GM12878 (cell line): ENCODE results near the gene TMC2. TPM values are rescaled to one million over a fixed set of nuclear protein-coding genes. Genes with fewer than 3 reads are reported as not detected.

Source experiments
- ATAC-seq: fragments of 200-7000 bp; cut with Tn5 transposase; 3 replicates; pipeline ENCODE4 v1.9.1; 2020; ENCODE audit warnings: mild to moderate bottlenecking, moderate library complexity
- BruUV-seq: library from RNA; stranded (reverse); fragments of 400-500 nt; replicated peaks from 2 replicates; lab custom pipeline; 2021; lab: Mats Ljungman, UMichigan
- CTCF ChIA-PET: fragments of 300-600 bp; sonication (Branson Sonifier 250); formaldehyde crosslinking; extraction: SDS; loops from one replicate; lab custom pipeline; 2021; ENCODE audit warnings: inconsistent platforms; lab: Yijun Ruan, JAX
- POLR2A ChIA-PET: fragments of 350-600 bp; formaldehyde crosslinking; extraction: SDS; loops from one replicate; lab custom pipeline; 2021; ENCODE audit warnings: inconsistent platforms; lab: Charles Lee
- RAD21 ChIA-PET: fragments of 300-600 bp; sonication (Branson Sonifier 250); formaldehyde crosslinking; loops from one replicate; lab custom pipeline; 2023; ENCODE audit warnings: antibody characterized with exemption; ENCODE audit not compliant: unreplicated experiment; lab: Charles Lee
- SMC1A ChIA-PET: fragments of 300-600 bp; sonication (Branson Sonifier 250); formaldehyde crosslinking; loops from one replicate; lab custom pipeline; 2023; ENCODE audit not compliant: unreplicated experiment, uncharacterized antibody; lab: Charles Lee
- DNase-seq: peaks from one replicate; pipeline ENCODE4 v3.0.0-alpha.2; 2011; ENCODE audit warnings: low read depth, low spot score
- FAIRE-seq: peaks from 3 replicates; lab custom pipeline; 2011; peaks lifted over from hg19 to GRCh38; lab: Jason Lieb, UNC
- H2AFZ ChIP-seq: 2 replicates; pipeline ENCODE4 v1.6.0; 2011; ENCODE audit warnings: low read depth, low read length, control low read depth; ENCODE audit not compliant: control insufficient read depth
- H3K27ac ChIP-seq: 2 replicates; pipeline ENCODE4 v1.5.1; 2011; ENCODE audit warnings: control low read depth; ENCODE audit not compliant: control insufficient read depth, insufficient read depth
- H3K27me3 ChIP-seq, 2 experiments: replicated peaks in 1 of 2; 2 replicates each; pipeline versions ENCODE4 v1.6.0 to v1.6.1; 2011; ENCODE audit warnings: low read length in 1 of 2; ENCODE audit not compliant: control insufficient read depth in 2 of 2, insufficient read depth in 2 of 2
- H3K36me3 ChIP-seq, 2 experiments: 2 replicates each; pipeline ENCODE4 v1.5.1; 2011; ENCODE audit warnings: low read length in 1 of 2; ENCODE audit not compliant: control insufficient read depth in 2 of 2, insufficient read depth in 2 of 2
- H3K4me1 ChIP-seq: 2 replicates; pipeline ENCODE4 v1.6.1; 2011; ENCODE audit warnings: mild to moderate bottlenecking, low read length, moderate library complexity, mixed read lengths; ENCODE audit not compliant: control insufficient read depth, insufficient read depth
- H3K4me2 ChIP-seq: 2 replicates; pipeline ENCODE4 v1.6.0; 2011; ENCODE audit warnings: control low read depth; ENCODE audit not compliant: control insufficient read depth, insufficient read depth
- H3K4me3 ChIP-seq: fragments of 200-600 bp; sonication (generic); 2 replicates; pipeline ENCODE4 v1.5.1; 2016
- H3K79me2 ChIP-seq: 2 replicates; pipeline ENCODE4 v1.6.0; 2011; ENCODE audit warnings: low read length; ENCODE audit not compliant: control insufficient read depth, insufficient read depth
- H3K9ac ChIP-seq: 2 replicates; pipeline ENCODE4 v1.8.0; 2011; ENCODE audit warnings: low read length, control low read depth, mixed read lengths; ENCODE audit not compliant: control insufficient read depth, insufficient read depth
- H3K9me3 ChIP-seq: replicated peaks from 3 replicates; pipeline ENCODE4 v1.5.1; 2011; ENCODE audit warnings: mild to moderate bottlenecking, low read length; ENCODE audit not compliant: control insufficient read depth, insufficient read depth
- H4K20me1 ChIP-seq: 2 replicates; pipeline ENCODE4 v1.6.0; 2011; ENCODE audit not compliant: control insufficient read depth, insufficient read depth
- ATF7 ChIP-seq: fragments of 450-650 bp; IDR thresholded peaks from 2 replicates; pipeline ENCODE4 v1.6.1; 2016; ENCODE audit warnings: low read depth, mild to moderate bottlenecking
- EZH2 ChIP-seq: IDR thresholded peaks from 2 replicates; pipeline ENCODE4 v1.6.1; 2012; ENCODE audit warnings: low read depth, mild to moderate bottlenecking, control low read depth, inconsistent platforms, low read length, borderline replicate concordance; ENCODE audit not compliant: control insufficient read depth
- IKZF1 ChIP-seq: fragments of 450-650 bp; conservative IDR thresholded peaks from 2 replicates; pipeline ENCODE4 v1.6.1; 2017; ENCODE audit warnings: antibody characterized with exemption, mild to moderate bottlenecking
- KAT2A ChIP-seq: conservative IDR thresholded peaks from 2 replicates; pipeline ENCODE4 v1.6.1; 2011; ENCODE audit warnings: low read depth, low read length; ENCODE audit not compliant: control insufficient read depth
- POU2F2 ChIP-seq: IDR thresholded peaks from 3 replicates; pipeline ENCODE4 v1.6.1; 2011; ENCODE audit warnings: low read depth, mild to moderate bottlenecking, low read length, borderline replicate concordance
- RFX5 ChIP-seq: IDR thresholded peaks from 2 replicates; pipeline ENCODE4 v1.6.1; 2011; ENCODE audit warnings: low read depth, low read length, improper control_type of control experiment
- RUNX3 ChIP-seq: IDR thresholded peaks from 2 replicates; pipeline ENCODE4 v1.6.1; 2012; ENCODE audit warnings: low read length, inconsistent platforms
- SIN3A ChIP-seq: IDR thresholded peaks from 2 replicates; pipeline ENCODE4 v1.6.1; 2012; ENCODE audit warnings: low read depth, low read length, improper control_type of control experiment
- SMC3 ChIP-seq: IDR thresholded peaks from 2 replicates; pipeline ENCODE4 v1.6.1; 2011; ENCODE audit warnings: low read length, improper control_type of control experiment, borderline replicate concordance
- SREBF2 ChIP-seq: IDR thresholded peaks from 2 replicates; pipeline ENCODE4 v1.6.1; 2012; ENCODE audit warnings: mild to moderate bottlenecking, low read length
- TARDBP ChIP-seq: IDR thresholded peaks from 2 replicates; pipeline ENCODE4 v1.6.1; 2016; ENCODE audit warnings: borderline replicate concordance
- ZNF622 ChIP-seq: fragments of 450-650 bp; IDR thresholded peaks from 2 replicates; pipeline ENCODE4 v1.6.1; 2017; ENCODE audit warnings: mild to moderate bottlenecking, inconsistent platforms
- WGBS: methylation state at CpG from one replicate; pipeline ENCODE4 v1.1.6; 2016; ENCODE audit warnings: low lambda C conversion rate; ENCODE audit not compliant: insufficient replicate concordance, insufficient coverage; ENCODE audit errors: missing lambda C conversion rate; 5-methylcytosine and 5-hydroxymethylcytosine counted together
- in situ Hi-C: fragments of 300-500 bp; cut with MboI; formaldehyde crosslinking; loops from 9 replicates; pipeline ENCODE4 v1.14.3; 2018; ENCODE audit warnings: mixed read lengths
- intact Hi-C: fragments of 100-400 bp; cut with micrococcal nuclease; formaldehyde crosslinking; loops from one replicate; pipeline ENCODE4 v1.14.2; 2022; ENCODE audit not compliant: unreplicated experiment
- polyA plus RNA-seq, 11 experiments: library from polyadenylated mRNA; depleted of rRNA in 4 of 11; unstranded in 6 of 11; stranded (reverse) in 5 of 11; fragments of >200 nt; fragmentation: Nextera tagmentation in 4 of 11; fragmentation: Illumina TruSeq in 1 of 11; extraction: Ambion mirVana in 4 of 11; extraction: Trizol in 1 of 11; gene quantifications; 1 replicate in 1 of 11; 2 replicates in 10 of 11; pipeline versions ENCODE4 v1.2.1 to v1.2.3, GENCODE V29; 2011 to 2016; ENCODE audit warnings: inconsistent platforms in 2 of 11, missing spikeins in 2 of 11, low read depth in 1 of 11
- total RNA-seq, 4 experiments: library from RNA; depleted of rRNA in 3 of 4; stranded (reverse); fragments of >200 nt in 3 of 4; fragmentation: Illumina TruSeq in 1 of 4; extraction: Trizol in 1 of 4; gene quantifications; 2 replicates each; pipeline versions ENCODE4 v1.2.1 to v1.2.3, GENCODE V29; 2013 to 2021
- TF ChIP-seq, protein P1 (sequence below): IDR thresholded peaks from 2 replicates; pipeline ENCODE4 v1.6.1; 2011; ENCODE audit warnings: mild to moderate bottlenecking, low read depth, low read length, moderate library complexity; ENCODE audit not compliant: insufficient replicate concordance

Gene TMC2
- total and polyA plus RNA-seq, 10 of the 15 experiments (the other 5 are each of a cell fraction or from before 2014, with no cell fraction given) = 0.08 TPM; not detected in 9

DNA sequence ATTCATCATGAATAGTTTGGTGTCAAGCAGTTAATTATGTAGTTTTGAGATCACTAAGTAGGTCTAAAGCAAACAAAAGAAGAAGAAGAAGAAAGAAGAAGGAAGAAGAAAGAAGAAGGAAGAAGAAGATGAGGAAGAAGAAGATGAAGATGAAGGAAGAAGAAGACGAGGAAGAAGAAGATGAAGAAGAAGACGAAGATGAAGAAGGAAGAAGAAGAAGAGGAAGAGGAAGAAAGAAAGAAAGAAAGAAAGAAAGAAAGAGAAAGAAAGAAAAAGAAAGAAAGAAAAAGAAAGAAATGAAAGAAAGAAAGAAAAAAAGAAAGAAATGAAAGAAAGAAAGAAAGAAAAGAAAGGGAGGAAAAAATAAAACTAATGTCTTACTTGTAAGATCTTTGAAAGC lies 9.2 kb downstream of the TMC2 start:
- intact Hi-C loops = no loop called here
- Histone ChIP-seq H3K4me2 (no peak overlapping the region), H3K36me3 (no peaks in the 10 kb centered on the region), H3K27me3 (no peaks in the 10 kb centered on the region; a peak in 1 of 4 replicates), H3K9me3 (no peaks in the 10 kb centered on the region), H2AFZ (no peak overlapping the region), H3K9ac (no peak overlapping the region), H3K27ac (no peak overlapping the region), H3K4me1 (no peaks in the 10 kb centered on the region), H3K4me3 (no peak overlapping the region), H3K79me2 (no peaks in the 10 kb centered on the region), H4K20me1 (no peaks in the 10 kb centered on the region)
- TF ChIP-seq ATF7 (no peak), SREBF2 (no peak), IKZF1 (no peak), RUNX3 (no peak), TARDBP (no peak), KAT2A (no peak), SIN3A (no peak), ZNF622 (no peak), EZH2 (no peak), SMC3 (no peak), RFX5 (no peak), POU2F2 (no peak)
- TF ChIP-seq, protein P1, sequence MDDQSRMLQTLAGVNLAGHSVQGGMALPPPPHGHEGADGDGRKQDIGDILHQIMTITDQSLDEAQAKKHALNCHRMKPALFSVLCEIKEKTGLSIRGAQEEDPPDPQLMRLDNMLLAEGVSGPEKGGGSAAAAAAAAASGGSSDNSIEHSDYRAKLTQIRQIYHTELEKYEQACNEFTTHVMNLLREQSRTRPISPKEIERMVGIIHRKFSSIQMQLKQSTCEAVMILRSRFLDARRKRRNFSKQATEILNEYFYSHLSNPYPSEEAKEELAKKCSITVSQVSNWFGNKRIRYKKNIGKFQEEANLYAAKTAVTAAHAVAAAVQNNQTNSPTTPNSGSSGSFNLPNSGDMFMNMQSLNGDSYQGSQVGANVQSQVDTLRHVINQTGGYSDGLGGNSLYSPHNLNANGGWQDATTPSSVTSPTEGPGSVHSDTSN = no peak
- no TSS peak for BruUV-seq
- WGBS = 0% methylated on average over 2 of the region's 2 CpGs
- ChIA-PET POLR2A (no interaction called here), CTCF (interaction anchor here (1.4 kb wide), 2 partner anchors 21 to 24 kb away, joined by 4 to 7 read pairs; no protein-coding TSS in a partner anchor), SMC1A (no interaction called here), RAD21 (no interaction called here)
- in situ Hi-C loops = no loop called here
- ATAC-seq (no peak), DNase-seq (no peak), FAIRE-seq (no peak)
